Left colon (tissue), 2 donors: ENCODE measurements around the gene PAX6. TPM values are rescaled to one million over a fixed set of nuclear protein-coding genes. Genes with fewer than 3 reads are reported as not detected.
"Not testable (repeated sequence)": the region's sequence is repeated elsewhere in the genome, so short reads cannot be mapped to it uniquely, and the experiment has no call there.

Experiments
- ATAC-seq: fragments of 200-7000 bp; cut with Tn5 transposase; one replicate; pipeline ENCODE4 v1.9.1; 2020; ENCODE audit warnings: mild to moderate bottlenecking, moderate library complexity
- DNase-seq, 2 donors: peaks; one replicate each; pipeline ENCODE4 v3.0.0-alpha.2; 2020
- intact Hi-C, 2 donors: fragments of 100-400 bp; cut with DNase I in 1 of 2; cut with micrococcal nuclease in 1 of 2; formaldehyde crosslinking; loops; one replicate each; pipeline versions ENCODE4 v1.11.2 to v1.14.0; 2022; cut with DNase I, micrococcal nuclease
- total RNA-seq, 2 donors: library from RNA; stranded (reverse); fragmentation: NEBNext Ultra II Directional; extraction: Animal tissue kit (Norgen Biotek cat#: 25700); gene quantifications; one replicate each; pipeline ENCODE4 v1.2.1, GENCODE V29; 2021
- donor health status: DM: no; HTN: no; CAD: no.
- donor health status: DM: yes; HTN: yes; CAD: no.

The PAX6 gene
- total RNA-seq, 2 donors from 2014 or later = 1.5 to 1.8 TPM

GRCh38 chr11:31783252-31783651, 27.9 kb downstream of the PAX6 start:
- intact Hi-C loops = no loop called here
- DNase-seq (no peak), ATAC-seq (no peak)

- DNase-seq = no peak
- intact Hi-C loops = no loop called here
- no peak for ATAC-seq
Observed at GRCh38 chr11:31782257-31782656, 28.9 kb downstream of the PAX6 start.

- ATAC-seq (no peak), DNase-seq (no peak)
- intact Hi-C loops = no loop called here
Observed at GRCh38 chr11:31780480-31780971, 30.6 kb downstream of the PAX6 start.

GRCh38 chr11:31780078-31780477, 31.0 kb downstream of the PAX6 start:
- ATAC-seq (no peak), DNase-seq (no peak)
- intact Hi-C loops = no loop called here

- intact Hi-C loops = no loop called here
- ATAC-seq = no peak
- DNase-seq = no peak
Observed at GRCh38 chr11:31779374-31779791, 31.7 kb downstream of the PAX6 start.

- intact Hi-C loops = no loop called here
- ATAC-seq = no peak
- DNase-seq = no peak
Observed at GRCh38 chr11:31772412-31772811, 38.7 kb downstream of the PAX6 start.

GRCh38 chr11:31770011-31770700, 41.0 kb downstream of the PAX6 start:
- intact Hi-C loops = no loop called here
- DNase-seq = no peak
- ATAC-seq = no peak

- no peak for ATAC-seq
- DNase-seq = no peak
- intact Hi-C loops = no loop called here
Observed at GRCh38 chr11:31768749-31769640, 42.1 kb downstream of the PAX6 start.

- DNase-seq (no peak), ATAC-seq (no peak)
- intact Hi-C loops = no loop called here
Observed at GRCh38 chr11:31767685-31768084, 43.4 kb downstream of the PAX6 start.

- intact Hi-C loops = no loop called here
- ATAC-seq (no peak), DNase-seq (no peak)
Observed at GRCh38 chr11:31767066-31767465, 44.1 kb downstream of the PAX6 start.

GRCh38 chr11:31764766-31765165, 46.4 kb downstream of the PAX6 start:
- DNase-seq (no peak), ATAC-seq (no peak)
- intact Hi-C loops = no loop called here

GRCh38 chr11:31764261-31764660, 46.9 kb downstream of the PAX6 start:
- ATAC-seq (no peak), DNase-seq (no peak)
- intact Hi-C loops = no loop called here

GRCh38 chr11:31763296-31763695, 47.8 kb downstream of the PAX6 start:
- intact Hi-C loops = no loop called here

GRCh38 chr11:31761636-31762035, 49.5 kb downstream of the PAX6 start:
- intact Hi-C loops = no loop called here
- DNase-seq (no peak), ATAC-seq (no peak)

More at GRCh38 chr11:31763296-31763695, 47.8 kb downstream of the PAX6 start:
- no peak for ATAC-seq
- no peak for DNase-seq

GRCh38 chr11:31757260-31757835, 53.8 kb downstream of the PAX6 start:
- ATAC-seq (no peak), DNase-seq (no peak)
- intact Hi-C loops = no loop called here

- intact Hi-C loops = no loop called here
- no peak for ATAC-seq
Observed at GRCh38 chr11:31747581-31747980, 63.5 kb downstream of the PAX6 start.

GRCh38 chr11:31740731-31741368, 70.3 kb downstream of the PAX6 start:
- intact Hi-C loops, ATAC-seq, DNase-seq: not testable (repeated sequence)

More at GRCh38 chr11:31747581-31747980, 63.5 kb downstream of the PAX6 start:
- no peak for DNase-seq

- ATAC-seq (no peak), DNase-seq (no peak)
- intact Hi-C loops = no loop called here
Observed at GRCh38 chr11:31740131-31740530, 71.0 kb downstream of the PAX6 start.
